Gastrocnemius medialis (tissue), 4 donors: ENCODE data around the gene FARS2. TPM values are rescaled to one million over a fixed set of nuclear protein-coding genes. Genes with fewer than 3 reads are reported as not detected.

Experiments
- ATAC-seq, 2 donors: fragments of 150-250 bp; one replicate each; pipeline ENCODE4 v1.9.1; 2016
- DNase-seq, 2 donors: peaks; one replicate each; pipeline ENCODE4 v3.0.0-alpha.2; 2019
- H3K27ac ChIP-seq, 4 donors: fragments of 200-600 bp; sonication (generic); 1 replicate in 1 of 4; 2 replicates in 3 of 4; pipeline ENCODE4 v1.5.1; 2016 to 2018; ENCODE audit warnings: mild to moderate bottlenecking in 2 of 4, moderate library complexity in 1 of 4
- H3K27me3 ChIP-seq, 3 donors: fragments of 200-600 bp; sonication (generic) in 2 of 3; 1 replicate in 1 of 3; 2 replicates in 2 of 3; pipeline versions ENCODE4 v1.5.1 to v1.6.0; 2016 to 2019; ENCODE audit warnings: mild to moderate bottlenecking in 1 of 3, moderate library complexity in 1 of 3
- H3K36me3 ChIP-seq, 2 donors: fragments of 200-600 bp; sonication (generic) in 1 of 2; one replicate each; pipeline ENCODE4 v1.5.1; 2017 to 2018
- H3K4me1 ChIP-seq, 2 donors: fragments of 200-600 bp; sonication (generic) in 1 of 2; one replicate each; pipeline ENCODE4 v1.5.1; 2016 to 2017; ENCODE audit warnings: mild to moderate bottlenecking in 2 of 2
- H3K4me3 ChIP-seq, 4 donors: fragments of 200-600 bp; sonication (generic) in 3 of 4; 1 replicate in 1 of 4; 2 replicates in 3 of 4; pipeline ENCODE4 v1.5.1; 2016 to 2019; ENCODE audit warnings: mild to moderate bottlenecking in 2 of 4
- H3K9me3 ChIP-seq, 3 donors: fragments of 200-600 bp; sonication (generic) in 2 of 3; 1 replicate in 1 of 3; 2 replicates in 2 of 3; pipeline ENCODE4 v1.5.1; 2016 to 2019
- CTCF ChIP-seq, 5 experiments: fragments of 450-650 bp in 3 of 5; fragments of 200-600 bp in 2 of 5; sonication (generic) in 2 of 5; IDR thresholded peaks in 4 of 5; conservative IDR thresholded peaks in 1 of 5; 1 replicate in 4 of 5; 2 replicates in 1 of 5; pipeline ENCODE4 v1.5.1; 2016 to 2019; ENCODE audit warnings: antibody characterized with exemption in 5 of 5, mild to moderate bottlenecking in 3 of 5, moderate library complexity in 3 of 5
- POLR2A ChIP-seq, 2 donors: fragments of 450-650 bp; IDR thresholded peaks; one replicate each; pipeline ENCODE4 v1.6.1; 2017; ENCODE audit warnings: antibody characterized with exemption in 2 of 2, mild to moderate bottlenecking in 2 of 2, moderate library complexity in 2 of 2
- in situ Hi-C, 4 donors: fragments of 200-750 bp; cut with MboI; loops; one replicate each; pipeline versions ENCODE4 v1.15.0 to v1.8.0; 2017; ENCODE audit warnings: low sequenced_read_pairs in 4 of 4
- intact Hi-C: fragments of 100-400 bp; cut with DNase I; formaldehyde crosslinking; loops from one replicate; pipeline ENCODE4 v1.15.1; 2023; ENCODE audit warnings: low total_unique reads
- total RNA-seq, 4 donors: library from RNA; depleted of rRNA; stranded (reverse); fragments of >200 nt; gene quantifications; one replicate each; pipeline versions ENCODE4 v1.1.0 to v1.2.3, GENCODE V29; 2016

FARS2 gene
- total RNA-seq, 4 donors from 2014 or later: 13.6 to 24.0 (median 15.8) TPM

DNA sequence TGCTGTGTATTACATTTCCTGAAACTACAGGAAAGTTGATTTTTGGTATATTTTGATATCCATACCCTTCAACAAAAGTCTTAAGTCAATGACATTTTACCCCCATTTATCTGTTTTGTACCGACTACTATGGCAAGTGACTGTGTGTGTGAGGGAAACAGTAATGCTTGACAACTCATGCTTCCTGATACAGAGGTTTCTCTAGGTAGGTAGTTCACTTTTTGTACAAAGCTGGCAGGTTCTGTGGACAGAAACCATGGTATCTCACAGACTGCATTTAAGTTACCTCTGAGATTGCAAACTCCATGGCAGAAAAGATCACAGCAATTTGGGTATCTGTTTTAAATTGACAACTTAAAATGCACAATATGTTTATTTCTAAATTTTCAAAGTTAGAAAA lies 28.8 kb downstream of the FARS2 start:
- intact Hi-C loops (no loop called here), in situ Hi-C loops (no loop called here)
- H3K27ac ChIP-seq: no peak overlapping the region
- no peaks in the 10 kb centered on the region for H3K27me3 ChIP-seq
- no peak overlapping the region for H3K4me3 ChIP-seq
- no peaks in the 10 kb centered on the region for H3K36me3 ChIP-seq
- peaks cover 25 to 28% of the 10 kb centered on the region in 2 donors for H3K4me1 ChIP-seq
- no peaks in the 10 kb centered on the region for H3K9me3 ChIP-seq
- ATAC-seq: no peak
- DNase-seq: no peak
- no peak for TF ChIP-seq CTCF (IDR thresholded peaks at IDR 0.05 in 4 of 5, conservative IDR thresholded peaks at IDR 0.05 in 1 of 5)
- TF ChIP-seq POLR2A (IDR thresholded peaks at IDR 0.05): no peak

DNA sequence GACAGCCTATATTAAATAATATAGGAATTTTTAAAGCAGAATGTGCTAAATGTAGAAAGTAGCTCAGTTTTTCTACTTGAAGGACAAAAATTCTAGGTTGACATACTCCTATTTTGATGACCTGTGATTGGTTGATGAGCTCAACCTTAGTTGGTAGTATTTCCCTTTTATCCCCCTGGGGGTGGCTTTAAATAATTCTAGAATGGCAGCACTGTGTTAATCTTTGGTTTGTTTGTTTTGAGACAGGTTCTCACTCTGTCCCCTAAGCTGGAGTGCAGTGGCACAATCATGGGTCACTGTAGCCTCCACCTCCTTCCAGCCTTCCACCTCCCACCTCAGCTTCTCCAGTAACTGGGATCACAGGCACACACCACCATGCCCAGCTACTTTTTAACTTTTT lies 29.2 kb downstream of the FARS2 start:
- TF ChIP-seq POLR2A (IDR thresholded peaks at IDR 0.05): no peak
- TF ChIP-seq CTCF (IDR thresholded peaks at IDR 0.05 in 4 of 5, conservative IDR thresholded peaks at IDR 0.05 in 1 of 5): no peak
- peaks cover 25 to 28% of the 10 kb centered on the region in 2 donors for H3K4me1 ChIP-seq
- H3K4me3 ChIP-seq: no peak overlapping the region
- intact Hi-C loops (no loop called here), in situ Hi-C loops (no loop called here)
- ATAC-seq (no peak), DNase-seq (no peak)
- H3K27ac ChIP-seq: no peak overlapping the region
- no peaks in the 10 kb centered on the region for H3K9me3 ChIP-seq
- H3K36me3 ChIP-seq: no peaks in the 10 kb centered on the region
- no peaks in the 10 kb centered on the region for H3K27me3 ChIP-seq

GRCh38 chr6:5292154-5292553 lies 30.8 kb downstream of the FARS2 start:
- ATAC-seq (no peak), DNase-seq (no peak)
- no peak for TF ChIP-seq CTCF (IDR thresholded peaks at IDR 0.05 in 4 of 5, conservative IDR thresholded peaks at IDR 0.05 in 1 of 5)
- Histone ChIP-seq H3K36me3 (no peaks in the 10 kb centered on the region), H3K9me3 (no peaks in the 10 kb centered on the region), H3K4me1 (peaks cover 22 to 26% of the 10 kb centered on the region in 2 donors), H3K27me3 (no peaks in the 10 kb centered on the region), H3K27ac (no peak overlapping the region), H3K4me3 (no peak overlapping the region)
- in situ Hi-C loops (no loop called here), intact Hi-C loops (no loop called here)

DNA sequence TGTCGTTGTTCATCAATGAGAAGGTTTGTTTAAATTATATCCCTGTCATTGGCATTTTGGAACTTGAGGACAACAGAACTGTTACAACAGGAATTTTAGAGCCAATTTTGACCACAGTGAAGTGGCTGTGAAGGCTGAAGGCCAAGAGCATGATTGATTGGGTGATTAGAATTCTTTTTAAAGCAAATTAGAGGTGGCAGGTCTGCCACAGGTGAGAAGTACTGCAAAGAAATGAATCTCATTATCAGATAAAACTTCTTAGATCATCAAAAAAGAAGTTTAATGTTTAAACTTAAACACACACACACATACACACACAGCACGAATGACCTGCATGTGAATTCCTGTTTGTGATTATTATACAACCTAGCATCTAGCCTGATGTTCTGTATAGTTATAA lies 32.4 kb downstream of the FARS2 start:
- ATAC-seq: no peak
- H3K4me3 ChIP-seq: no peak overlapping the region
- no peak overlapping the region for H3K27ac ChIP-seq
- in situ Hi-C loops: no loop called here
- intact Hi-C loops: no loop called here
- TF ChIP-seq CTCF (IDR thresholded peaks at IDR 0.05 in 4 of 5, conservative IDR thresholded peaks at IDR 0.05 in 1 of 5) (no peak), POLR2A (IDR thresholded peaks at IDR 0.05) (no peak)
- no peak for DNase-seq
- peaks cover 7 to 11% of the 10 kb centered on the region in 2 donors for H3K4me1 ChIP-seq
- no peaks in the 10 kb centered on the region for H3K27me3 ChIP-seq
- no peaks in the 10 kb centered on the region for H3K36me3 ChIP-seq
- H3K9me3 ChIP-seq: no peaks in the 10 kb centered on the region
